CD8-positive, alpha-beta memory T cell (primary cell): ENCODE data around the gene SLC1A6. TPM values are rescaled to one million over a fixed set of nuclear protein-coding genes. Genes with fewer than 3 reads are reported as not detected.
"Not testable (repeated sequence)": the region's sequence is repeated elsewhere in the genome, so short reads cannot be mapped to it uniquely, and the experiment has no call there.

ENCODE experiments used
- CTCF ChIA-PET: fragments of 350-600 bp; sonication (Branson Sonifier 250); formaldehyde crosslinking; loops from one replicate; lab custom pipeline; 2021; ENCODE audit warnings: antibody characterized with exemption; lab: Charles Lee
- POLR2A ChIA-PET: fragments of 350-600 bp; sonication (Branson Sonifier 250); formaldehyde crosslinking; loops from one replicate; lab custom pipeline; 2021; ENCODE audit warnings: antibody characterized with exemption; lab: Charles Lee
- DNase-seq, 5 donors: peaks; one replicate each; pipeline versions ENCODE4 v3.0.0 to v3.0.0-alpha.2; 2020 to 2022; ENCODE audit warnings: mixed read lengths in 1 of 5
- H3K27ac ChIP-seq: one replicate; pipeline ENCODE4 v1.7.0; 2013; ENCODE audit warnings: low read depth, mild to moderate bottlenecking, low read length, moderate library complexity
- H3K27me3 ChIP-seq: 2 replicates; pipeline ENCODE4 v1.7.0; 2013; ENCODE audit warnings: low read length, mild to moderate bottlenecking; ENCODE audit not compliant: insufficient read depth, poor library complexity, severe bottlenecking
- H3K36me3 ChIP-seq: 2 replicates; pipeline ENCODE4 v1.7.0; 2013; ENCODE audit warnings: mild to moderate bottlenecking, low read length, moderate library complexity; ENCODE audit not compliant: insufficient read depth
- H3K4me1 ChIP-seq: 2 replicates; pipeline ENCODE4 v1.7.0; 2013; ENCODE audit warnings: mild to moderate bottlenecking, low read length, moderate library complexity; ENCODE audit not compliant: insufficient read depth
- H3K4me3 ChIP-seq: 2 replicates; pipeline ENCODE4 v1.7.0; 2013; ENCODE audit warnings: mild to moderate bottlenecking, low read length
- H3K9me3 ChIP-seq: 2 replicates; pipeline ENCODE4 v1.7.0; 2013; ENCODE audit warnings: mild to moderate bottlenecking, low read length
- H3K27ac Mint-ChIP-seq, 8 donors: one replicate each; pipeline ENCODE4 v1.8.0; 2020 to 2021; ENCODE audit warnings: mixed read lengths in 8 of 8, mild to moderate bottlenecking in 6 of 8, inconsistent platforms in 3 of 8, moderate library complexity in 3 of 8
- H3K27me3 Mint-ChIP-seq, 2 donors: one replicate each; pipeline ENCODE4 v1.8.0; 2020 to 2021; ENCODE audit warnings: mixed read lengths in 2 of 2, mild to moderate bottlenecking in 1 of 2, moderate library complexity in 1 of 2
- H3K36me3 Mint-ChIP-seq, 3 donors: one replicate each; pipeline ENCODE4 v1.8.0; 2020 to 2021; ENCODE audit warnings: mixed read lengths in 3 of 3, inconsistent platforms in 1 of 3, mild to moderate bottlenecking in 1 of 3
- H3K4me1 Mint-ChIP-seq, 3 donors: one replicate each; pipeline ENCODE4 v1.8.0; 2020 to 2021; ENCODE audit warnings: mixed read lengths in 3 of 3, inconsistent platforms in 1 of 3, mild to moderate bottlenecking in 1 of 3
- H3K4me3 Mint-ChIP-seq, 7 donors: one replicate each; pipeline ENCODE4 v1.8.0; 2020 to 2021; ENCODE audit warnings: mixed read lengths in 7 of 7, mild to moderate bottlenecking in 6 of 7, moderate library complexity in 4 of 7, inconsistent platforms in 2 of 7
- H3K9me3 Mint-ChIP-seq, 5 donors: one replicate each; pipeline ENCODE4 v1.8.0; 2020 to 2022; ENCODE audit warnings: mixed read lengths in 5 of 5, mild to moderate bottlenecking in 3 of 5, moderate library complexity in 2 of 5, inconsistent platforms in 1 of 5
- polyA plus RNA-seq: library from polyadenylated mRNA; unstranded; fragments of 300-500 nt; fragmentation: Illumina TruSeq; gene quantifications from one replicate; pipeline ENCODE4 v1.2.3, GENCODE V29; 2021
- total RNA-seq, 2 experiments: library from RNA; stranded (reverse); gene quantifications; one replicate each; pipeline ENCODE4 v1.2.3, GENCODE V29; 2021

The SLC1A6 gene
- total and polyA plus RNA-seq, 3 experiments from 2014 or later, result not detected

- H3K9me3 Mint-ChIP-seq, result peaks cover 0 to 5% (median 2%) of the 10 kb centered on the region in 5 donors
- no peaks in the 10 kb centered on the region for H3K4me1 Mint-ChIP-seq
- no peak overlapping the region for H3K27ac Mint-ChIP-seq
- Histone ChIP-seq H3K27me3 (no peaks in the 10 kb centered on the region), H3K4me1 (no peaks in the 10 kb centered on the region), H3K9me3 (no peaks in the 10 kb centered on the region), H3K4me3 (no peak overlapping the region), H3K36me3 (no peaks in the 10 kb centered on the region), H3K27ac (no peak overlapping the region)
- peaks cover 4 to 26% of the 10 kb centered on the region in 2 donors for H3K27me3 Mint-ChIP-seq
- ChIA-PET CTCF (no interaction called here), POLR2A (no interaction called here)
- no peak for DNase-seq
- H3K36me3 Mint-ChIP-seq, result no peaks in the 10 kb centered on the region
- H3K4me3 Mint-ChIP-seq, result no peak overlapping the region
Observed at GRCh38 chr19:14950421-14950820, 29.2 kb downstream of the SLC1A6 start.

DNA sequence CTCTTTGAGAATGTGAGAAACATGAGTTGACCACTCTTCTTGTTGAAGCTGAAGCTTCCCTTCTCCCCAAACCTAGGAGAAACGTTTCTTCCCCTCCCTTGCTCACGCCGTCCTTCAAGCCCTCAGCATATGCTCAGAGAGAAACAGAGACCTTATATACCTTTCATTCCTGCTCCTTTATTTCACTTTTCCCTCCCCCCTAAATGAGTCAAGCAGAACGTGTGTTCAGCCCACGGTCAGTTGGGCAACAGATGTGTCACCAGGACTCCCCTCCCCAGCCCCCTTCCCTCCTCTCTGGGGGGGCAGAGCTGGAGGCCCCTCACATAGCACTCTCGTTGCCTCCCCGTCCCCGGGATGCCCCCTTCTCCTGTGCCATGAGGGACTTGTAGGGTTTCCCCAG lies 29.8 kb downstream of the SLC1A6 start:
- Histone ChIP-seq H3K4me1 (no peaks in the 10 kb centered on the region), H3K4me3 (no peak overlapping the region), H3K36me3 (no peaks in the 10 kb centered on the region), H3K27me3 (no peaks in the 10 kb centered on the region), H3K27ac (no peak overlapping the region), H3K9me3 (no peaks in the 10 kb centered on the region)
- ChIA-PET POLR2A (no interaction called here), CTCF (no interaction called here)
- Mint-ChIP-seq H3K9me3 (peaks cover 0 to 2% (median 0%) of the 10 kb centered on the region in 5 donors), H3K27ac (no peak overlapping the region), H3K4me1 (no peaks in the 10 kb centered on the region), H3K4me3 (no peak overlapping the region), H3K27me3 (peaks cover 4 to 22% of the 10 kb centered on the region in 2 donors), H3K36me3 (no peaks in the 10 kb centered on the region)
- no peak for DNase-seq

GRCh38 chr19:14949413-14949812 lies 30.3 kb downstream of the SLC1A6 start:
- H3K27ac ChIP-seq, H3K4me1 Mint-ChIP-seq, H3K4me3 Mint-ChIP-seq, H3K27ac Mint-ChIP-seq, H3K36me3 ChIP-seq, DNase-seq, CTCF ChIA-PET, H3K27me3 ChIP-seq, H3K4me3 ChIP-seq, H3K9me3 ChIP-seq, H3K9me3 Mint-ChIP-seq, H3K36me3 Mint-ChIP-seq, POLR2A ChIA-PET, H3K4me1 ChIP-seq: not testable (repeated sequence)
- H3K27me3 Mint-ChIP-seq, result peaks cover 4 to 17% of the 10 kb centered on the region in 2 donors

DNA sequence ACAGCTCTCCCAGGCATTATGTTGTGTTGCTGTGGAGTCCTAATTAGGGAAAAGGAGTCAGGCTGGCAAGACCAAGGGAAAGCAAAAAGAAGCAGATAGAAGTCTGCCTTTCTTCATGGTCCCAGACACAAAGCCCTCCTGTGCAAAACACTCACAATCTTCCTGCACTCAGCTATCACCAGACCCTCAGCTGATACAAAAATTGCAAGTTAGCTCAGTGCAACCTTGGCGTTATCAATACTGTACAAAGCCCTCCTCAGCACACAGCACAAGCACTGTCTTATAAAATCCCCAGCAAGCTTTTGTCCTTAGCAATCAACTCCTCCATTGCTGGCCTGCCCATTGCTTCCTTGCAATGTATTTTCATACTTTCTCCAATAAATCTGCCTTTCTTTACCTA lies 35.2 kb downstream of the SLC1A6 start:
- DNase-seq, result no peak
- H3K27ac ChIP-seq, result no peak overlapping the region
- H3K4me1 ChIP-seq, result no peaks in the 10 kb centered on the region
- ChIA-PET CTCF (no interaction called here), POLR2A (no interaction called here)
- no peaks in the 10 kb centered on the region for H3K36me3 ChIP-seq
- no peaks in the 10 kb centered on the region for H3K9me3 ChIP-seq
- H3K4me3 ChIP-seq, result no peak overlapping the region
- Mint-ChIP-seq H3K9me3 (no peaks in the 10 kb centered on the region), H3K4me3 (no peak overlapping the region), H3K36me3 (no peaks in the 10 kb centered on the region), H3K4me1 (peaks cover 0 to 4% (median 0%) of the 10 kb centered on the region in 3 donors), H3K27me3 (peaks cover 2 to 12% of the 10 kb centered on the region in 2 donors), H3K27ac (no peak overlapping the region)
- no peaks in the 10 kb centered on the region for H3K27me3 ChIP-seq

DNA sequence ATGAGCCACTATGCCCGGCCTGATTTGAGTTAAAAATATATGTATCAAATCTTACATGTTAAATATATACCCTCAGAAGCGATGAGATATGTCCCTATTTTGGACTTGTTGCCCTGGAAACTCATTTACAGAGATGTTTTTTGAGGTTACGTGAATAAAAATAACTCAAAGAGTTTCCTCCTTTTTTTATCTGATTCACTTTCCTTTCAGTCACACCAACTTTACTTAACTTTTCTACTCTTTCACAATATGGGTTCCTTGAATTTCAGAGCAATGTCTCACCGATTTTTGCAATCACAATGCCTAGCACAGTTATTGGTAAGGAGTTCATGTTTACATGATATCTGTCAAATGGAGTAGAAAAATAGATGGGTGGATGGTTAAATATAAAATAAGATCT lies 36.1 kb downstream of the SLC1A6 start:
- Histone ChIP-seq H3K27ac (no peak overlapping the region), H3K9me3 (no peaks in the 10 kb centered on the region), H3K4me1 (no peaks in the 10 kb centered on the region), H3K4me3 (no peak overlapping the region), H3K36me3 (no peaks in the 10 kb centered on the region), H3K27me3 (no peaks in the 10 kb centered on the region)
- POLR2A ChIA-PET, result no interaction called here
- DNase-seq, result no peak
- H3K27ac Mint-ChIP-seq, result no peak overlapping the region
- H3K9me3 Mint-ChIP-seq, result no peaks in the 10 kb centered on the region
- H3K36me3 Mint-ChIP-seq, result no peaks in the 10 kb centered on the region
- CTCF ChIA-PET, result no interaction called here
- H3K27me3 Mint-ChIP-seq, result peaks cover 2 to 12% of the 10 kb centered on the region in 2 donors
- H3K4me3 Mint-ChIP-seq, result no peak overlapping the region
- H3K4me1 Mint-ChIP-seq, result peaks cover 0 to 4% (median 0%) of the 10 kb centered on the region in 3 donors

DNA sequence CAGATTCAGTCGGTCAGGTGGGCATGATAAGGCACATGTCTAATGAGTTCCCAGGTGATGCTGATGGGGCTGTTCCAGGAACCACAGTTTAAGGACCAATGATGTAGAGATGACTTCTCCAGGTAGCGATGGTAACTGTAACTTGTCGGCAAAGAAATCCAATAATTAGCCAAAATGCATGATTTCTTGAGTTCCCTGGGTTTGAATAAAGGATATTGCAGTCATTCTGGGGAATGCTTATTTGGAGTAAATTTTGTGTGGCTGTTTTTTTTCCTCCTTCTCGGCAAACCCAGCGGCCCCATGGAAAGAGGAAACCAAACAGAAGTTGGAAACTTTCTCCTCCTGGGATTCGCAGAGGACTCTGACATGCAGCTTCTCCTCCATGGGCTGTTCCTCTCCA lies 38.5 kb downstream of the SLC1A6 start, which contains the start of gene OR7C2:
Gene OR7C2, plus strand, starts transcription at position 301 of the 400 bp plus-strand sequence. Its CDS starts 0 bp downstream, at position 301.
- no peak for DNase-seq
- H3K9me3 ChIP-seq, result no peaks in the 10 kb centered on the region
- H3K27ac ChIP-seq, result no peak within 1 kb of the TSS
- POLR2A ChIA-PET, result no interaction called here
- H3K4me1 Mint-ChIP-seq, result peaks cover 0 to 4% (median 0%) of the 10 kb centered on the region in 3 donors
- no peaks in the 10 kb centered on the region for H3K9me3 Mint-ChIP-seq
- H3K27me3 Mint-ChIP-seq, result peaks cover 2 to 12% of the 10 kb centered on the region in 2 donors
- no peaks in the 10 kb centered on the region for H3K36me3 ChIP-seq
- H3K36me3 Mint-ChIP-seq, result no peaks in the 10 kb centered on the region
- H3K27ac Mint-ChIP-seq, result no peak within 1 kb of the TSS
- H3K27me3 ChIP-seq, result no peaks in the 10 kb centered on the region
- H3K4me1 ChIP-seq, result no peaks in the 10 kb centered on the region
- H3K4me3 Mint-ChIP-seq, result no peak within 1 kb of the TSS
- CTCF ChIA-PET, result no interaction called here
- H3K4me3 ChIP-seq, result no peak within 1 kb of the TSS

DNA sequence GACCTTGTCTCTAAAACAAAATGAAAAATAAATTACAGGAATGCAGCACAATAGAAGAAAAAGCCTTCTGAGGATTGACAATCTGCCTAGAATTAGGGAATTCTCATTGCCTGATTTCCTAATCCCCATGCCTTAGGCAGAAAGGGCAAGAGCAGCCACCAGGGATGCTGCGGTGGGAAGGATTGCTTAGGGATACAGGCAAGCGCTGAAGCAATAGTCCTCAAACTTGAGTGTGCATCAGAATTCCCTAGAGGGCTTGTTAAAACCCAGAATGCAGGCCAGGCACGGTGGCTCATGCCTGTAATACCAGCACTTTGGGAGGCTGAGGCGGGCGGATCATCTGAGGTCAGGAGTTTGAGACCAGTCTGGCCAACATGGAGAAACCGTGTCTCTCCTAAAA lies 39.4 kb downstream of the SLC1A6 start:
- Mint-ChIP-seq H3K27me3 (peaks cover 2 to 12% of the 10 kb centered on the region in 2 donors), H3K9me3 (no peaks in the 10 kb centered on the region), H3K36me3 (no peaks in the 10 kb centered on the region), H3K4me1 (peaks cover 0 to 4% (median 0%) of the 10 kb centered on the region in 3 donors), H3K27ac (no peak overlapping the region), H3K4me3 (no peak overlapping the region)
- H3K9me3 ChIP-seq, result no peaks in the 10 kb centered on the region
- DNase-seq, result no peak
- CTCF ChIA-PET, result no interaction called here
- no peak overlapping the region for H3K4me3 ChIP-seq
- no peaks in the 10 kb centered on the region for H3K27me3 ChIP-seq
- POLR2A ChIA-PET, result no interaction called here
- no peaks in the 10 kb centered on the region for H3K4me1 ChIP-seq
- H3K27ac ChIP-seq, result no peak overlapping the region
- no peaks in the 10 kb centered on the region for H3K36me3 ChIP-seq

DNA sequence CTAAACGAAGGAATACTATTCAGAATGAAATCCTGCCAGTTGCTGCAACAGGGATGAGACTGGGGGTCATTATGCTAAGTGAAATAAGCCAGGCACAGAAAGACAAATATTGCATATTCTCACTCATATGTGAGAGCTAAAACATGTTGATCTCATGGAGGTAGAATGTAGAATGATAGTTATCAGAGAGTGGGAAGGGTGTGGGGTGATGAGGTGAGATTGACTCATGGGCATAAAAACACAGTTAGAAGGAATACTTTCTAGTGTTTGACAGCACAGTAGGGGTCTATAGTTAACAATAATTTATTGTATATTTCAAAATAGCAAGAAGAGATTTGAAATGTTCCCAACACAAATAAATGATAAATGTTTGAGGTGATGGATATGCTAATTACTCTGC lies 46.2 kb downstream of the SLC1A6 start:
- H3K9me3 ChIP-seq, result no peaks in the 10 kb centered on the region
- no peak for DNase-seq
- no peaks in the 10 kb centered on the region for H3K4me1 ChIP-seq
- H3K27me3 Mint-ChIP-seq, result peaks cover 7 to 39% of the 10 kb centered on the region in 2 donors
- H3K27ac Mint-ChIP-seq, result no peak overlapping the region
- CTCF ChIA-PET, result no interaction called here
- H3K27ac ChIP-seq, result no peak overlapping the region
- H3K4me1 Mint-ChIP-seq, result no peaks in the 10 kb centered on the region
- H3K4me3 ChIP-seq, result no peak overlapping the region
- H3K4me3 Mint-ChIP-seq, result no peak overlapping the region
- H3K27me3 ChIP-seq, result no peaks in the 10 kb centered on the region
- peaks cover 0 to 7% (median 4%) of the 10 kb centered on the region in 5 donors for H3K9me3 Mint-ChIP-seq
- H3K36me3 ChIP-seq, result no peaks in the 10 kb centered on the region
- POLR2A ChIA-PET, result no interaction called here
- H3K36me3 Mint-ChIP-seq, result no peaks in the 10 kb centered on the region

- H3K4me3 ChIP-seq, result no peak overlapping the region
- H3K4me3 Mint-ChIP-seq, result no peak overlapping the region
- H3K27ac Mint-ChIP-seq, result no peak overlapping the region
- no peaks in the 10 kb centered on the region for H3K4me1 ChIP-seq
- ChIA-PET POLR2A (no interaction called here), CTCF (no interaction called here)
- peaks cover 0 to 12% (median 6%) of the 10 kb centered on the region in 5 donors for H3K9me3 Mint-ChIP-seq
- peaks cover 33 to 47% of the 10 kb centered on the region in 2 donors for H3K27me3 Mint-ChIP-seq
- no peaks in the 10 kb centered on the region for H3K4me1 Mint-ChIP-seq
- H3K27ac ChIP-seq, result no peak overlapping the region
- no peaks in the 10 kb centered on the region for H3K36me3 ChIP-seq
- H3K9me3 ChIP-seq, result no peaks in the 10 kb centered on the region
- no peaks in the 10 kb centered on the region for H3K36me3 Mint-ChIP-seq
- no peak for DNase-seq
- no peaks in the 10 kb centered on the region for H3K27me3 ChIP-seq
Observed at GRCh38 chr19:14916848-14917247, 62.8 kb downstream of the SLC1A6 start.
